ENCODE measurements around the gene TBCEL.

- TF ChIP-seq CTCF (conservative IDR thresholded peaks at IDR 0.05 in 1 of 2, IDR thresholded peaks at IDR 0.05 in 1 of 2; ENCODE audit: extremely low read depth in 1 of 2, insufficient read depth in 1 of 2, low read depth in 1 of 2, low read length in 2 of 2) (no peak), EZH2 (IDR thresholded peaks at IDR 0.05; ENCODE audit: borderline replicate concordance, low read length) (no peak)
These were observed 67.7 kb downstream of the TBCEL start for GRCh38 chr11:121091492-121092152.
